ENCODE measurements around the gene NDC80.
A peak's percentile ranks its signal among the peaks of the same experiment; 100 is the strongest.
"Not testable (repeated sequence)": the region's sequence is repeated elsewhere in the genome, so short reads cannot be mapped to it uniquely, and the experiment has no call there.

The NDC80 gene

DNA sequence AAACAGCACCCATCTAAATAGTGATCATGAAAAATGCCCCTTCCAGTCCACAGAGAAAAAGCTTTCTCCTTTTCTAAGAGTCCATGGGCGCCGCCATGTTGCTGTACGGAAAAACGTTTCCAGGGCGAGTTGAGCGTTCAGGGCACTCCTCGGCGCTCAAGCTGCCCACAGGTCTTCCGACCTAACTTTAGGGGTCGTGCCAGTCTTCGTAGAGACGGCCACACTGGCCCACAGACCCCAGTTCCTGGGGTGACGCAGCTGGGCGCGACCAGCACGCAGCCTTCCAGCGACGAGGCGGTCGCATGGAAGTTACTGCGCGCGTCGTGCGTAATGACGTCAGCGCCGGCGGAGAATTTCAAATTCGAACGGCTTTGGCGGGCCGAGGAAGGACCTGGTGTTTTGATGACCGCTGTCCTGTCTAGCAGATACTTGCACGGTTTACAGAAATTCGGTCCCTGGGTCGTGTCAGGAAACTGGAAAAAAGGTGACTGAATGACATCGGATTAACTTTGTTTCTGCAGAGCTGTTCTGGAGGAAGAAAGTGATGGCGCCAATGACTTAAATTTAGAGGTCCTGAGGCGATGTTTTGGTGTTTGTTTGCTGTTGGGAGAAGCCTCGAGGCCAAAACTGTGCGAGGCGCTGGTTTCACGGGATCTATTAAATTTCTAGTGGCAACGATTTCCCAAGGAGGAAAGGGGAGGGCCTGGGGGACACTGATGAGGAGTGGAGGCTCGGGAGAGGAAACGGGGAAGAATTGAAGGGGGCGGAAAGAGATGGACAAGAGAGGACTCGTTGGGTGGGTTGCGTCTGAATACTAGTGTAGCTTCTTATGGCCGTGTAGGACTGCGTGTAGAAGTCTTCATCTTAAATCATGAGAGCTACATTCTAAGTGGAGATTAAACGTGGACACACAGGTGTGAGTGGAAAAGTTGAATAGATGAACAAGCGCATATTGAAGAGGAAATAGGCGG, at the start of gene NDC80, which contains the start of gene METTL4:
Gene NDC80, plus strand, starts transcription at position 358 of the 971 bp plus-strand sequence. CDS start 1,429 bp downstream, outside the sequence.
Gene METTL4, minus strand, starts transcription at position 306 of the 971 bp plus-strand sequence. CDS start 4,289 bp downstream, outside the sequence.
- DNase-seq (ENCODE audit: low spot score): peak; percentile 91

DNA sequence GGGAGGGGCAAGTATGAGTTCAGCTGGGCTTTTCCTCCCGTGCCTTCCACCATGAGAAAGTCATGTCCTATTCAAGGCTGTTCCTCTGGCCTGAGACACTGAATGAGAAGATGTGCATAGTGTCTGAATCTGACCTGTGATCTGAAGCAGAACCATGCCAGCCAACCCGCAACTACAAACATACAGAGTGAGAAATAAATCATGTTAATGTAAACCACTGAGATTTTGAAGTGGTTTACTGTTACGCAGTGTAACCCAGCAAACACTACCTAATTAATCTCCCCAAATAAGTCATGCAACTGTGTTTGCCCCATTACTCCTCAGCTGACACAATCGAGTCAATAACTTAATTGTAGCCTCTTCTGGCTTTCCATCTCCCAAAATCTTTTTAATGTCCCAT, 49.2 kb upstream of the NDC80 start:
- no peak for DNase-seq (ENCODE audit: low spot score)

DNA sequence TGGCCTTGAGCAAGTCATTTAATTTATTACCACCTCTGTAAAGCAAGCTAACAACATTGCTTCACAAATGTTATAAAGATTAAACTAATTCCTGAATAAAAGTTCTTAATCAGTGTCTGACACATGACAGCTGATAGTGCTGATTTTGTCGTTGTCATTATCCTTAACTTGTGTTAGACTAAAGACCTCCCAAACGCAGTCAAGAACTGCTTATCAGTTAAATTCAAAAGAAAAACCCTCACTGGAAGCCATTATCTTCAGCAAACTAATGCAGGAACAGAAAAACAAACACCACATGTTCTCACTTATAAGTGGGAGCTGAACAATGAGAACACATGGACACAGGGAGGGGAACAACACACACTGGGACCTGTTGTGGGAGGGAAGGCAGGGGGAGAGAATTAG, 46.6 kb upstream of the NDC80 start:
- DNase-seq (ENCODE audit: low spot score): not testable (repeated sequence)

DNA sequence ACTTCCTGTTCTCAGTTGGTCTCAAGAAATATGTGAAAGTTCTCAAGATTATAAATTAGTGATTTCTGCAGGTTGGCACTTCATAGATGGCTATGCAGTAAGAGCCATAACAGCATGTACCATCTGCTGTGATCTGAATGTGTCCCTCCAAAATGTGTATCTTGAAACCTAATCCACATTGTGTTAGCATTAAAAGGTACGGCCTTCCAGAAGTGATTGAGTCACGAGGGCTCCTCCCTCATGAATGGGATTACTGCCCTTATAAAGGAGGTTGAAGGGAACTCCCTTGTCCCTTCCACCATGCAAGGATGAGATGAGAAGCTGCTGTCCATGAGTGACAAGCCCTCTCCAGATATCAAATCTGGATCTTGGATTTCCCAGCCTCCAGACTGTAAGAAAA, 45.0 kb upstream of the NDC80 start:
- no peak for DNase-seq (ENCODE audit: low spot score)

DNA sequence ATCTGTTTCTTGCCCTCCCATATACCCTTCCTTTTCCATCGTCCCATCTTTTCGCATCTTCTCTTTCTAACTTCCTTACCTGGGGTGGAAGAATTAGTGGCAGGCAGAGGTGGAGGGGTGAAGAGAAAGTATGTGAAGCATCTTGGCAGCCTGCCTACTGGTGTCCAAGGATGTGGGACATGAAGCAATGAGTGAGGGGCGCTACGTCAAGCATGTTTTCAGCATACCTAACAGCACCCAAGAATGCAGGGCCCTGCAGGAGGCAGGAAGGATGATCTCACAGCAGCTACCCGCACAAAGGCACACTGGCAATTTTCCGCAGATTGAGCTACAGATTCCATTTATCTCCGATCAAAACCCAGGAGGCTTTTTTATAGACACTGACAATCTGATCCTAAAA, 42.2 kb upstream of the NDC80 start:
- DNase-seq (ENCODE audit: low spot score): no peak

DNA sequence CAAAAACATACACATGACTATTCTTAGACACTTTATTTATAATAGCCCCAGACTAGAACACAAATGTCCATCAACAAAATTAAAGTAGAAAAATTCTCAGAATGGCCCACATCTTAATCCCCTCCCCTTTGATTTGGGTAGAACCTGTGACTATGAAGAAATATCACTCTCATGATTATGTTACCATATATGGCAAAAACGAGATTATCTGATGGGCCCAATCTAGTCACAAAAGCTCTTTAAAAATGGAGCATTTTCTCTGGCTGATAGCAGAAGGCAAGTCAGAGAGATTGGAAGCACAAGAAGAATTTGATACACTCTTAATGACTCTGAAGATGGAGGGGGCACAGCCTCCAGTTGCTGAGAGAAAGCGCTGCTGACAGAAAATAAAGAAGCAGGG, 39.6 kb upstream of the NDC80 start:
- no peak for DNase-seq (ENCODE audit: low spot score)

DNA sequence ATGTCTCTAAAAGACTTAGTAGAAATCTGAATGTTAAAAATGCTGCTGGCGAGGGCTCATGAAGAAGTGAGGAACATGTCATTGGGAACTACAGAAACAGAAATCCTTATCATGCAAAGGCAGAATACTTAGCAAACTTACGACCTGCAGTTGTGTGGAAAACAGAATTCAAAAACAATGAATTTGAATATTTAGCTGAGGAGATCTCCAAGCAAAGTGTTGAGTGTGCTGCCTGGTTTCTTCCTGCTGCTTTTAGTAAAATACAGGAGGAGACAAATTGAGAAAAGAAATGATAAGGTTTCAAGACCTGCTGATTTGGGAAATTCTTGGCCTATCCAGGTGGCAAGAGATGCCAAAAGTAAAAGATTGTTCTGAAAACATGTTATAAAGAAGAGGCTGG, 38.6 kb upstream of the NDC80 start:
- no peak for DNase-seq (ENCODE audit: low spot score)

DNA sequence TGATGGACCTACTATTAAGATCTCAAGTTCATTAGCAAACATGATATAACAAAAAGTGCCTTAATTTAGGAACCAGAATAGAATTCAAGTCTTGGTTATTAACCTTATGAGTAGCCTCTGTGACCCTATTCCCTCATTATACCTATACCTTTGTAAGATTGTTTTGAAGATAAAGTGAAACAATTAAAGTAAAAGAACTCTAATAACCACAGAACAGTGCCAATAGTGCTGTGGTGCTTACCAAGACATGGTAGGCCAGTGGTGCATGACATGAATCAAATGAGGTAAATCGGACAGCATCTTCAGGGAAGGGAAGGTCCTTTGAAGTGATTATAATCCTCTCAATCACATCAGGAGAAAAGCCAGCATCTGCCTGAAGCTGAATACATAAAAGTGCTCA, 36.5 kb upstream of the NDC80 start:
- DNase-seq (ENCODE audit: low spot score): no peak

DNA sequence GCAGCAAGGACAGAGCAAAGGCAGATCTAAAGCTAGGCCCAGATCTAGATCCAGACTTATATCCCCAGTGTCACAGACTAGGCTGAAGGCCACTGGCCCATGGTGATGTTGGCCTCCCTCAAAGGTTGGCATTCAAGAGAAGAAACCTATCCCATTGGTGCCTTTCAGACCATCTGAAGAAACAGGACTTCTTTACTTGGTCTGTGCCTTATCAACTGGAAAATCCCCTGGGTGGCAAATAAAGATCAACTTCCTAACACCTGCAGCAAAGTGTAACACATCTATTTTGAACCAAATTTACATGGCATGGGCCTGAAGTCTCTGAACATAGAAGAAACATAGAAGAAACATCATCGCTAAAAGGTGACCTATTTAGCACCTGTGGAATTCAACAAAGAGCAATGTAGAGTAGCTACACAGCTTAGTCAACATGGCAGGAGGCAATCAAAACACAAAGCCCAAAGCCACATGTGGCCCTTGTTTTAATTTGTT, 35.9 kb upstream of the NDC80 start:
- no peak for DNase-seq (ENCODE audit: low spot score)

DNA sequence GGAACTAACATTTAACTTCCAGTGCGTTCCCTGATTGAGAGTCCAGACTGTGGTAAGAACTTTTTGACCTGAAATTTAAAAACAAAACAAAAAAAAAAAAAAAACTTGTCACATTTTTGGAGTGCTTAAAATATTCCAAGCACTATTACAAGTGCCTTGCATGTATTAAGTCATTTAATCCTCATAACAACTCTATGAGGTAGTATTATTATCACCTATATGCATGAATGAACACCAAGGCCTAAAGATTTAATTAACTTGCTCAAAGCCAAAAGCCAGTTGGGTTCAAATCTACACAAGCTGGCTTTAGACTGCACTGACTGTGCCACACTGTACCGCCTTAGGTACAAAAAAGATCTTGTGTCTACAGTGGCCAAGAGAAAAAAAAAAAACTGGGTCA, 35.3 kb upstream of the NDC80 start:
- DNase-seq (ENCODE audit: low spot score): no peak

DNA sequence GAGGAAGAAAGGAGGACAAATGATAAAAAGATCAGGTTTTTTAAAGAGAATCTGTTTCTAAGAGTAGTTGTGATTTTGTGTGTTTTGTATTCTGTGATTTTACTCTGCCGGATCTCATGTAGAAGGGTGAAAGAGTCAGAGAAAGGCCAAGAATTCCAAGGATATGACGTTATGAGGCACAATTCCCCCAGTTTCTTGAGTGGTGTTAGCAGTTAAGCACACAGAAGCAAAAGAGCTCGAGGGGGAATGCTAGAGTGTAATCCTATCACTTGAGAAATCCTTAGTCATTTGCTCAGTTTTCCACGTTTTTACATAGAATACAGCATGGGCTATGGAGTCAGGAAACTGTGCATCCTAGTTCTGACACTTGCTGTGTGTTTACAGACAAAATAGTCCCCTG, 34.9 kb upstream of the NDC80 start:
- DNase-seq (ENCODE audit: low spot score): no peak

DNA sequence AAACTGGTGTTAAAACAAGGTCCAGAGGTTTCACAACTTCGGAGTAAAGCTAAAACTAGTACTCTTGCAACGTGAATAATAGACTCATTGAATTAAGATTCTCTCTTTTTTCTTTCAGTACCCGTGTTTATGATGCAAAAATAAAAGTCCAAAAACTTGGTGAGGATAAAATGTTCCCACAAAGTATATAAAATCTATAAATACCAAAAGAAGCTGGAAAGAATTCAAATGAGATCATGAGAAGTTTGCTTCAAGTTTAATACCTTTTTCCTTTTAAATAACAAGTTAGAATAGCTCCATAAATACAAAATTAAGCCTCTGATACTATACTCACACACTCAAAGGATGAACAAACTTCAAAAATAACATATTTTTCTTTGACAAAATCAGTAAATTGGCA, 34.1 kb upstream of the NDC80 start:
- DNase-seq (ENCODE audit: low spot score): no peak

DNA sequence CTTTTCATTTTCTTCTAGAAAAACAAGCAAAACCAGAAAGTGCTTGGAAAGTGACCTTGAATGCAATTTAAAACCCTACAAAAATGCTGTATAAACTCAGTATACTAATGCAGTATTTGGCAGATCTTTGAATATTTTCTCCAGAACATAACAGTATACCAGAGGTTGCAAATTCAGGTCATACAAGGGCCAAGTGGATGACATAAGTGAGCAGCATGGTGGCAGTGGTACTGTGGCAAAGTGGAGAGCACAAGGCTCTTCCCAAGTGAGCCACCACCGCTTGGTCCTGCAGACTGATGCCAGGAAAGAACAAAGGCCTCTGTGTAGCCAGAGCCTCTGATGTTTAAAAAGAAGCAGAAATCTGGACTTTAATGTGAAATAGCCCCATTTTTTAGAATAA, 33.1 kb upstream of the NDC80 start:
- DNase-seq (ENCODE audit: low spot score): no peak

DNA sequence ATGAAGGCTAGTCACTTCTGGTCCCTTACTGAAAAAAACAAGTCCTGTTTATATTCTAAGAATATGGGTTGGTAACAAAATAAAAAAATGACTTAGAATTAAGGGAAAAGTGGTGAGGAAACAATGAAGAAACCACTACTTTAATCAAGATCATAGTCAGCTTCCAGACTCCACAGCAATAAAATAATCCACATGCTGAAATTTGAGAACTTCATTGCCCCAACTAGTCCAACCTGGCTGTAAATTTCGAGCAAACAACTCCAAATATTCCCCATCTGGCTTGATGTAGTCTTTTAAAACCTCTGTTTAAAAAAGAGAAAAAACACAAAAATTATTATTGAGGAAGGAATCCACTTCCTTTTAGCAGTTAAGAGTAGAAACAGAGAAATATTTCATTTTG, 32.5 kb upstream of the NDC80 start:
- DNase-seq (ENCODE audit: low spot score): no peak

DNA sequence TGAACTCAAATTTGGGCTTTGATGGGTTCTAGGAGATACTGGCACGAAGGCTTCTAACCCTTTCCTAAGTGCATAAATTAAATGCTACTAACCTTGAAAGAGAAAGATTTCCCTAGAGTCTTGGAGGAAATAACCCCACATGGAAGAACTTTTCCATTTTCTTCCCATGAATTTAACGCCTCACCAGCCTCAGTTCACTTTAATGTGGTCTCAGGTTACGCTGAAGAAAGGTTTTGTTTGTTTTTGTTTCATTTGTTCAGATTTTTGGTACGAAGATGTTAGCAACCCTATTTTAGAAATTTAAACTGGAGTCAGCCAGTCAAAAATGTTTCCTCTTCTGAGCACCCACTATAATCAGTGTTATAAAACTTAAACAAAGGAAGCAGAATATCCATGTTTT, 30.8 kb upstream of the NDC80 start:
- no peak for DNase-seq (ENCODE audit: low spot score)

DNA sequence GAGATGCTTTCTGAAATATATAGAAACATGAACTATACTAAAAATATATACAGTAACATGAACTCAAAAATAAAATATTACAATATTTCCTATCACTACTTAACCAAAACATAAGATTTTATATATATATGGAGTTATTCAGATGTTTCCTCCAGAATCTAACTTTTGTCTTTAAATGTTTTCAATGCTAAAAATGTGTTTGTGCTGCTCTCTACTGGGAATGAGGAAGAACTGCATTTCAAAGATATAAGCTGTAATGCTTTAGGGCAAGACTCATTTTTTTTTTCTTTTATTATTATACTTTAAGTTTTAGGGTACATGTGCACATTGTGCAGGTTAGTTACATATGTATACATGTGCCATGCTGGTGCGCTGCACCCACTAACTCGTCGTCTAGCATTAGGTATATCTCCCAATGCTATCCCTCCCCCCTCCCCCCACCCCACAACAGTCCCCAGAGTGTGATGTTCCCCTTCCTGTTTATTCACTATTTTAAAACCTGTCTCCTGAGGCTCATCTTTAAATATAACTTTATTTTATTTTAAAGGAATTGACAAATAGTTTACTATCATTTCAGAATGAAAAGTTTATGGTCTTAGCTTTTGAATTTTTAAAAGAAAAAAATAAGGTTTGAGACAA, 29.3 kb upstream of the NDC80 start:
- DNase-seq (ENCODE audit: low spot score): peak; percentile 19

DNA sequence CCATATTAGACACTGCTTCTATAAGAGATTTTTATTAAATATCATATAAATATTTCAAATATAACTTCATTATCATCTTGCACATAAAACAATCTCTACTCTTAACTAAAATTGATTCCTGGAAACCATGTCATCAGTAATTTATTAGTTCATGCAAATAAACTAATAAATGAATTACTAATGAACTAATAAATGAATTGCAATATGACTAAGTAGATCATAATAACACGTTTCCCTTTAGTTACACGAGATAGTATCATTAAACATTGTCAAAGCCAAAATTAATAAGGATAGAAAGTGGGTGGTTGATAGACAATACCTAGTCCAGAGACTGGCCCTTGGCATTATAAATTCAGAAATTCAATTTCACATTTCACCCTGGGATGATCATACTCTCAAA, 26.2 kb upstream of the NDC80 start:
- DNase-seq (ENCODE audit: low spot score): no peak

DNA sequence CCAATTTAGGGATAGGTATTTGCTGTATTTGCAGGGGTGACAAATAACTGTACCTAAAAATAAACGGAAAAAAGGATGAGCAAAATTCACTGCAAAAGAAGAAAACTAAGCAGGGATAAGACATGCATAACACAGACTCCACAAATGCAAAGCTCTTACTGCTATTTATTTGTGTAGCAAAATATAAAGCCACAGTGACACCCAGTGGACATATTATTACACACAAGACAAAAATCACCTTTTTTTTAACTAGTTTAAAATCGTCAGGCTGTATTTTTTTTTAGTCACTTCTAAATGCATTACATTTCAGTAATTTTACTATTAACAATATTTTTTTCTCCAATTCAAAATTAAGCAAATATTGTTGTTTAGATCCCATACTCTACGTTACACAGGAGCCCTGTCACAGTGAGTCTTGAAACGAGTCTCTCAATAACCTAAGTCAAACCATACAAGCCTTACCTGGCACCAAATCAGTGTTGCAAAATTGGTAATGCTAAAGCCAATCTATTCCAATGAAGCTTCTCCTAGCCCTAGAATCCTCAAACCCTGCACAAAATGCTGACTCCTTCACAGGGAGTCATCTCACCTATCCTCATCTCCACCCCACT, 23.8 kb upstream of the NDC80 start:
- peak; percentile 26 for DNase-seq (ENCODE audit: low spot score)

DNA sequence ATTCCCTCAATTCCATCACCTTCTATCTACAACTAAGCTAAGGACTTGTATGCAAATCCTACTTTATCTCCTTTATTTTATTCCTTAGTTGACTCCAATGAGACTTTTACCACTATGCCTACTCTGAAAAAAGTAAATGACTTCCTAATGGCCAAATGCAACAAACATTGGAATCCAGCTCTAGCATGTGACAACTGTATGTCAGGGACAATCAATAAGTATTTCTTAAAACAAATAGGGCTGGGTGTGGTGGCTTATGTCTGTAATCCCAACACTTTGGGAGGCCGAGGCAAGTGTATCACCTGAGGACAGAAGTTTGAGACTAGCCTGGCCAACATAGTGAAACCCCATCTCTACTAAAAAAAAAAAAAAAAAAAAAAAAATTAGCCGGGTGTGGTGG, 21.9 kb upstream of the NDC80 start:
- no peak for DNase-seq (ENCODE audit: low spot score)

DNA sequence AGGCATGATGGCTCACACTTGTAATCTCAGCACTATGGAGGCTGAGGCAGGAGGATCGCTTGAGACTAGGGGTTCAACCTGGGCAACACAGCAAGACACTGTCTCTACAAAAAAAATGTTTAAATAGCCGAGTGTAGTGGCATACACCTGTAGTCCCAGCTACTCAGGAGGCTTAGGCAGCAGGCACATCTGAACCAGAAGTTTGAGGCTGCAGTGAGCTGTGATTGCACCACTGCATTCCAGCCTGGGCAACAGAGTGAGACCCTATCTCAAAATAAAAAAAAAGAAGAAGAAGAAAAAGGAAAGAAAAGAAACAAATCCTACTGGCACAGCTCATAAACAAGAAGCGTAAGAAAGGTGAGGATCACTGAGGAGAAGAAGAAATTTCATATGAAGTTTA, 19.9 kb upstream of the NDC80 start:
- no peak for DNase-seq (ENCODE audit: low spot score)

DNA sequence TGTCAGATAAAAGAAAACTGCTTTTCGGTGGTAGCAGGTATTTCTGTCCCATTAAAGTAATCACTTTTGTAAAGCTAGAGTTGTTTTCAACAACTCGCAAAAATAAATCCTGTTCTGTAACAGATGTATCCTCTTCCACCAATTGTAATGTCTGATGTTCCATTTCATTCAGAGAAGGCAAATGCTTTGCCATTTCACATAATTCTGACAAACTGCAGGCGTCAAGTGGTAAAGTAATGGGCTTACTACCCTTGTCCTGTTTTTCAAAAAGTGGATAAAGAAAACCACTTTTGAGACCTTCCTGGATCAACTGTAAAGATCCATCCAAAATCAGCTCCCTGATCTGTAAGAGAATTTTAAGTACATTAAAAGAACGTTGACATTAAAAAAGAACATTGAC, 16.7 kb upstream of the NDC80 start:
- DNase-seq (ENCODE audit: low spot score): no peak

DNA sequence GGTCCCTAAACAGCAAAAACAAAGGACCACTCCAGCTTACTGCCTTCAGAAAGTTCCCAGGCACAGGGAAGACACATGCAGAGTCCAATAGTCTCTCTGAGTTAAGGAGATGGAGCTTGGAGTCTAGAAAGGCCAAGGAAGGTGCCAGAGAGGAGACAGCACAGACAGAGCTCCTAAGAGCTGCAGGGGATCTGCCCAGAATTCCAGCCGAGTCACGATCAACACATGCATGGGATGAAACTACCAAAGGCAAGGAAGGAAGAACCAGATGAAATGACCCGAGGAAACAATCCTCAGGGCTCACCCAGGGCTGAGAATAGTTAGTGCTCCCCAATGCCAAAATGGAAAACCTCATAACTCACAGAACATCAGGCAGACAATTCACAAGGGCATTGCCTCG, 15.5 kb upstream of the NDC80 start:
- no peak for DNase-seq (ENCODE audit: low spot score)

DNA sequence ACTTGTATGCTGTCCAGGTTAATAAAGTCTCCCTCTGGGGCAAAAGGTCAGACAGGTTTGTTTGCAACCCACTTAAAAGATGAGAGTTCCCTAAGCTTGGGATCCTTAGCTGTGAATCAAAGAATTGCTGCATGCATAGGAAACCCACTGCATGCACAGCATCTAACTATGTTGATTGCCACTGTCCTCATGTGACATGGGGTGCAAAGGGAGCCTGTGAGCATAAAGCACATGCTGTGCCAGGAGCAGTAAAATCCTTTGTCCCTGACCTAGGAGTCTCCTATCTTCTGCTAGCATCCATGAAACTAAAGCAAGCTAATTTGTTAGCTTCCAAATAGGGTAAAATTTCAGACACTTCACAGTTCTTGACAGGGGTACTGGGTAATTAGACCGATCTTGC, 13.8 kb upstream of the NDC80 start:
- DNase-seq (ENCODE audit: low spot score): no peak

Measured in hematopoietic multipotent progenitor cell treated with erythropoietin and hydrocortisone succinate and interleukin-3 and kit ligand, for 17 days (in vitro differentiated cells).